GM19452 (cell line): ENCODE measurements around the gene LRRC63.
"Not testable (repeated sequence)": the region's sequence is repeated elsewhere in the genome, so short reads cannot be mapped to it uniquely, and the experiment has no call there.

ENCODE experiments used
- ATAC-seq: cut with Tn5 transposase; IDR thresholded peaks from one replicate; pipeline ENCODE4 v1.9.1; 2021; ENCODE audit not compliant: unreplicated experiment

LRRC63 gene

DNA sequence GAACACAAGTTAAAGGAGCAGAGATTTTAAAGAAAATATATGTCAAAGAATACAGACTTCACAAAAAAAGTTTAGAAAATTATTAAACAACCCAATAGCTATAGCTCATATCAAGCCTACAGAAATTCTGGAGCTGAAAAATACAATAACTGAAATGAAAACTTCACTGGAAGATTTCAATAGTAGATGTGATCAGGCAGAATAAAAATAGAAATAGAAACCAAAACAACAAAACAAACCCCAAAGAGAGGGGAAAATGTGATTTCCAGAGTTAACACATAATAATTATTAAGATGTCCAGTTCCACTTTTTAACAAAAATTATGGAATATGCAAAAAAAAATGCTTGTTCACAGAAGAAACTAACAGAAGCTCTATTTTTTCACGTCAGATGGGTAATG is 23.6 kb downstream of the LRRC63 start:
- ATAC-seq, result no peak

DNA sequence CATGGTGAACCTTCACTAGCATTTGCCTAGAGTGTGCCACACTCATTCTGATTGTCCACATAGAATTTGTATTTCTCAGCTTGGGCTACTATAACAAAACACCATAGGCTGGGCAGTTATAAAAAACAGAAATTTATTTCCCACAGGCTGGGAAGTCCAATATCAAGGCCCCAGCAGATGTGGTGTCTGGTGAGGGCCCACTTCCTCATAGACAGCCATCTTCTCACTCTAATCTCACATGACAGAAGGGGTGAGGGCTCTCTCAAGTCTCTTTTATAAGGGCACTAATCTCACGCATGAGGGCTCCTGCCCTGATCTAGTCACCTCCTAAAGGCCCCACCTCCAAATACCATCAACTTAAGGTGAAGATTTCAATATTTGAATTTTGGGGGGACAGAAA is 53.6 kb downstream of the LRRC63 start:
- ATAC-seq, result no peak

DNA sequence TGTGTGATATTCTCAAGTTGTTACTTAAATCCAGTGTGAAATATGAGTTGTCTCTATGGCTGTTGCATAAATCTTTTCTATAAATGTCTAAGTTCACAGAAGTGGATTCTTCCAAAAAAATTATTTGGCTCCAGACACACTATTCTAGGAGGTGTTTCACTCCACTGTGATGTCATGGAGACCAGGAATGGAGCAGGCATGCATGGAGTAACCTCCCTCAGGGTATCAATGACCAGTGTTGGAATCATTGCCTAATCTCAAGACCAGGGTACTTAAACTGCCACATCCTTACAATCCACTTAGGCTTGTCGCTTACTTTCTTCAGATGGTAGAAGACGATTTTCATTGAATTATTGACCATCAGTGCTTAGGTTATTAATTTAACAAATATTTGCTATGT is 55.4 kb downstream of the LRRC63 start:
- ATAC-seq, result no peak

DNA sequence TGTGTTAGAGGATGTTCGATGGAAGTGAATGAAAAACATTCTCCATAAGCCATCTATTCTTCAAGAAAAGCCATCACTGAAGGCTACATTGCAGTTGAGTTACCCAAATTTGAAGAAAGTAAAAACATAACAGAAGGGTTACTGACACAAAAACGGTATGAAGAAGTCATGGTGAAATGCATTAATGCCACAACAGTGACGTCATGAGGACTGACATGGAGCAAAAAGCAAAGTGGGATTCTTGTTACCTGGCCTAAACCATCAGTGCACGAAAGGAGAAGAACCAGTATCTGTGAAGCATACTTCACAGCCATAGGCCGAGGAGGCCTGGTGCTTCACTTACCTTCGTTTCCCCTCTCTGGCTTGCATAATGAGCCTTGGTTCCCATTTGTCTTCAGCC is 58.7 kb downstream of the LRRC63 start:
- ATAC-seq, result no peak

DNA sequence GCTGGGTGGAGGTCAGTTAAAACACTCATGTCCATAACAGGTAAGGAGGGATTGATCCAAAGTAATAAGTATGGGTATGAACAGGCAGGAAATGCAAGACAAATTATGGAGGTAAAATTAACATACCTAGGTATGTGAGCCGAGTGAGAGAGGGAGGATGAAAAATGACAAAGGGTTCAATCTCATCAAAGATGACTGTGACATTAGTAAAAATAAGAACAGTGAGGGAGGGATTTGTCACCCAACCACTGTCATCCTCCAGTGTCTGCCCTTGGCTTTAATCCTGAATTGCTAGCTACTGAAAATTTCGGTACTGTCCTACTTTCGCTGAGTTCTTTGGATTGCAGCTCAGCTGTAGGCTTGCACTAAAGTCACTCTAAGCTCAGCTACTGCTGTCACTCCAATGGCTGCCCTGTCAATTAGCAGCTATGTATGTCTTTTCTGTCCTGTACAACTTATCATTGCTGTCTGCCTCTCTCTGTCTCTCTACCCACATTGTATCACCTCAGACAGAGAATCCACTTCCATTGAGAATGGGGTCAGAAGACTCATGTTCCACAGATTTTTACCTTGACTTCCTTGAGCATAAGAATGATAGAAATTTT is 62.5 kb downstream of the LRRC63 start:
- ATAC-seq, result no peak

DNA sequence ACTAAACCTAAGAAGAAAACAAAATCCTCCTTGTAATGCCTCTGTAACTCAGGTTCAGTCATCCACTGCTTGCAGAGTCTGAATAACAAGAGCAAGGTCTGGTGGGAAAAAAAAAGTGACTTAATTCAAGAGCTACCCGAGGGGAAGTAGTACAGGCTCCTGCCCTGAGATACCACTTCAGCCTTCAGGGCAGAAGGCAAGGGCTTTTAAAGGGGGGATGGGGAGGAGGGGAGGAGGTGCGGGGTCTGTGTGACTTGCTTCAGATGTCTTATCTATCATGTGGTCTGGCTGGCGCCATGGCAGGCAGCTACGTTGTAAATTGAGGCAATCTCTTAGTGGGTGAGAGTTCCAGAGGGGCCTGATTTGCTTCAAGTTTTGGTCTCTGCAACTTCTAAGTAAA is 66.7 kb downstream of the LRRC63 start:
- no peak for ATAC-seq

DNA sequence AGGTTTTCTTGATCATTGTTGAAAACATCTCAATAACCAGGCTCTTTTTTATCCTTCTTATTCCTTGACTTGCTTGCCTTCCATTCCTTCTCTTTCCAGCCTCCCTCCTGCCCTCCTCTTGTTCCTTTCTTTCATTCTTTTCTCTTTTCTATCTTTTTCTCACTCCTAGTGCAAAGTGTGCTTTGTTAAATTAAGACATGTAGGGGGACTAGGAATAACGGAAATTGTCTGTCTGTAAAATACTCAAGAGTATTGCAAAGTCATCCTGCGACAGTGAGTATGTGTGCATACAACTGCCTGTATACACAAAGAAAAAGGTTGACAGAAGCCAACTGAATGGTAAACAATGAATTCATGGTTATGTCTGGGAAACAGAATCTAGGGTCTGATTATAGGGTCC is 70.1 kb downstream of the LRRC63 start:
- ATAC-seq, result no peak

DNA sequence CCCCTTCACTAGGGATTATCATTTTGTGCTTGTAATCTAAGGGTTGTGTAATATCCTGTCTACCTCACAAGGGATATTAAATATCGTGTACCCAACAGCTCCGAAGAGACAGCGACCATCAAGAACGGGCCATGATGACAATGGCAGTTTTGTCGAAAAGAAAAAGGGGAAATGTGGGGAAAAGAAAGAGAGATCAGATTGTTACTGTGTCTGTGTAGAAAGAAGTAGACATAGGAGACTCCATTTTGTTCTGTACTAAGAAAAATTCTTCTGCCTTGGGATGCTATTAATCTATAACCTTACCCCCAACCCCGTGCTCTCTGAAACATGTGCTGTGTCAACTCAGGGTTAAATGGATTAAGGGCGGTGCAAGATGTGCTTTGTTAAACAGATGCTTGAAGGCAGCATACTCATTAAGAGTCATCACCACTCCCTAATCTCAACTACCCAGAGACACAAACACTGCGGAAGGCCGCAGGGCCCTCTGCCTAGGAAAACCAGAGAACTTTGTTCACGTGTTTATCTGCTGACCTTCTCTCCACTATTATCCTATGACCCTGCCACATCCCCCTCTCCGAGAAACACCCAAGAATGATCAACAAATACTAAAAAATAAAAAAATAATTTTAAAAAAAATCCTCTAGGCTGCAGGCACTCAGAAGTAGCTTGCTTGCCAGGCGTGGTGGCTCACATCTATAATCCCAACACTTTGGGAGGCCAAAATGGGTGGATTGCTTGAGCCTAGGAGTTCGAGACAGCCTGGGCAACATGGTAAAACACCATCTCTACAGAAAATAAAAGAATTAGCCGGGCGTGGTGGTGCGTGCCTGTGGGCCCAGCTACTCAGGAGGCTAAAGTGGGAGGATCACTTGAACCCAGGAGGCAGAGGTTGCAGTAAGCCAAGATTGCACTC is 72.4 kb downstream of the LRRC63 start:
- ATAC-seq, result not testable (repeated sequence)

DNA sequence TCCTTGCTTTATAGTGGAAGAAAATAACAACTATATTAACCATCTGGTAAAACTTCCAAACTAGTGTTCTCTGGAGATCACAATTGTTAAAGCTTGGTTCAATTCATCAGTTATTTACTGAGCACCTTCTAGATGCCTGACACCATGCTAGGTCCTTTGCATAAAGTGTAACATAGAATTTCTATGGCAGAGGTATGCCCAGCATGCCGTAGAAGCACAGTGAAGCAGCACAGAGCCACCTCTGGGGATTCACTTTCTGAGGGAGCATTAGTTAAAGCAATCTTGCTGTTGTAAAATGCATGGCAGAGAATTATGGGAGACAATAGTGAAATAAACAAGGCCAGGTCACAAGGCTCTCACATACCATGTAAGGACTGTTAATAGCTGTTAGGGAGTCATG is 75.2 kb downstream of the LRRC63 start:
- no peak for ATAC-seq

DNA sequence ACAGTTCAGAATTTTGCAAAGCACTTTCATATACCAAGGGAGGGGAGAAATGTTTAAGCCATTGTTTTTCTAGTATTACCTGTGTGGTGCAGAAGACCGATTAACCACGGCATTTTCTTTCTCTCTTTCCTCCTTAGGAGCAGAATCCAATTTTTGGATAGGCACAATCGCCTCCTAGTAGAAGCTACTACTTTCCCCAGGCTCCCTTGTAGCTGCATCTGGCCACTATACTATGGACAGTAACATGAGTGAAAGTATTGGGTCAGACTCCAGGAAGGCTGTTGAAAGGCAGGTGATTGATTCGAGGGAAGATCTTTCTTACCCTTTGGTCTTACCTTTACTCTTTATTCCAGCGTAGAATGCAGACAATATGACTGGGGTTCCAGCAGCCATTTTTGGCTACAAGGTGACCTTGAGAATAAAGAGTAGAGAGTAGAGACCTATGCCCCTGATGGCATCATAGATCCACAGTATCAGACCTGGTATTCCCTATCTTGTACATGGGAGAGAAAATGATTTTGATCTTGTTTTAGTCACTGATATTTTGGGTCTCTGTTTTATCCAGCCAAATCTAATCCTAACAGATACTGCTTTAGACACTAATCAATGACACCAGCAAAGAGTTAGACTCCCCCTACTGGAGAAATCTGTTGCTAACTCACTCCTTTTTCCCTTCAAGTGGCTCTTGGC is 77.0 kb downstream of the LRRC63 start:
- ATAC-seq, result peak; percentile 55

DNA sequence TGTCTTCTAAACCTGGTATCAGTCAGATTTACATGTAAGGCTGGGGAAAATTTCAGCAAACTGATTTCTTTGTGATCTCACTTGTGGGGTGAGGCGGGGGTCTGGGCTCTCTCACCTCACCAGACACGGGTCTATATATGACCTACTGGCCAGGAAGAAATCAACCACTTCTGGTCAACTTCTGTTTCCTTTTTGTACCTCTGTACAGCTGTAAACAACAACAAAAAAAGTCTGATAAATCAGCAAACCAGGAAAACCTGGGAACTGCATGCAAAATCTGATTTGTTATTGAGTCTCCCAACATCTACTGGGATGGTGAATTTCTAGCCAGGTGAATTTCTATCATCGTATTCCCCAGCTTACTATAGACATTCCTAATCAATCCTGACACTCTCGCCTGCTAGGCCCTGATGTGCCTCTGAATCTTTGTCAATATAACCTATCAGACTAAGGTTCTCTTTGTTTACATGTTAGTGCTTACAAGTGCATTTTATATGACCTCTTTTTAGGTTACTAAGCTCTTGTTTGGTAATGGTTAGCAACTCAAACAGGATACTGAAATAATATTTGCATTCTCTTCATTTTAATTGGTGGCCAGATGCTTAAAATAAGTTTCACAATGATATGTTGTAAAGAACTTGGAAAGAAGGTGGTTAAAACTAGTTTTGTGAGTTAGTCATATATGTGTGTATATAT is 77.7 kb downstream of the LRRC63 start:
- no peak for ATAC-seq

DNA sequence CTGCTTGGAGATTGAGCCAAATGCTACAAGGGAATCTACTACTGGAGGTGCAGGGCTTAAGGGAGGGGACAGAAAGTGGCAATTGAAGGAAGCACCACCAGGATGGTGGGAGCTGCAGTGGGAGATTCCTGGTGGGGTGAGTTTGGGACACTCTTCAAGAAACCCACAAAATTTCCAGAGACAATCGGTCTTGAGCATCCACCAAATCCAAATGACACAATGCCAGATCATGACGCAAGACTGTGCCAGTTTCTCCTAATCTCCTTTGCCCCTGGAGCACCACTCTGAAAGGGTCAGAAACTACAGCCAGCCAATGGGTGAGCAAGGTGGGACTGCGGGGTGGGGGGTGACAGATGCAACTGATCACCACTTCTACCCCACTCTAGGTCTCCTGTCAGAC is 78.7 kb downstream of the LRRC63 start:
- no peak for ATAC-seq

DNA sequence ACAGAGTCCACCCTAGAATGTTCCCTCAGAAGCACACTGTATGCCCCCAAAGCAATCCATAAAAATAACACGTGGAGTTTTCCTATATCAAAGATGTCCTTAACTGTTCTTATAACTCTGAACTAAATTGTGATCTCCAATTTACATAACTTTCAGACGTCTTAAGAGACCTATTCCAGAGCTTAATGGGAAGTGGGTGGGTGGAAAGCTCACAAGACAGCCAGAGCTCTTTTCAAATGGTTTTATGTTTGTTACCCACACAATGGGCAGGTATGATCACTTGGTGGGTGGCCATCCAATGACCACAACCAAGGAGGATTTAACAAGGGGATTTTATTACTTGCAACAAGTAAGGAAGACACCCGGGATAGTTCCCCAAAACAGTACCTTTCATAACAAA is 81.7 kb downstream of the LRRC63 start:
- no peak for ATAC-seq

DNA sequence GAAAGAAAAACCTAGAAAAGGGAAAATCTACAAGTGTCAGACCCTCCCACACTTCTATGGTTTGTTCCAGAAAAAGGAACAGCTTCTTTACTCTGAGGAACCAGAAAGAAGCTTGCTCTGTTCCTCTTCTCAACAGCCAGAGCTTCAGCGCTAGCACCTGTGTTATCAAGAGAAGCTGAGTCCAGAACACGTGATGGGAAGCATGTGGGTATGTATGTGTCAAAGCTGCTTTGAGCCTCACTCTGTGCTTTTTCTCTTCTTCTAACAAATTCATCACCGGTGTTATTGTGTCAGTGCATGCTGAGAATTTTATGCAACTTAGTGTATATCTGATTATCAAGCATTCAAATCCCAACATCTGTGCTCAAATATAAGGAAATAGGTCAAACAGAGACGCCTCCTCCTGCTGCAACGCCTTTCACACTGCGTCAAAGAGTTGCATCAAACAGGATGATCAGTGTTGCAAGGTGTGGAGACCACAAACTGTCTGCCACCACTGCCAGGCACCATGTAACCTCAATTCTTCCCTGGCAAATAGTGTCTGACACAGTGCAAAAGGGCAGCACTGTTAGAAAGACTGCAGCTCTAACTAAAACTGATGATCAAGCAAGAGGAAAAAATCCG is 83.9 kb downstream of the LRRC63 start:
- ATAC-seq, result peak; percentile 72

DNA sequence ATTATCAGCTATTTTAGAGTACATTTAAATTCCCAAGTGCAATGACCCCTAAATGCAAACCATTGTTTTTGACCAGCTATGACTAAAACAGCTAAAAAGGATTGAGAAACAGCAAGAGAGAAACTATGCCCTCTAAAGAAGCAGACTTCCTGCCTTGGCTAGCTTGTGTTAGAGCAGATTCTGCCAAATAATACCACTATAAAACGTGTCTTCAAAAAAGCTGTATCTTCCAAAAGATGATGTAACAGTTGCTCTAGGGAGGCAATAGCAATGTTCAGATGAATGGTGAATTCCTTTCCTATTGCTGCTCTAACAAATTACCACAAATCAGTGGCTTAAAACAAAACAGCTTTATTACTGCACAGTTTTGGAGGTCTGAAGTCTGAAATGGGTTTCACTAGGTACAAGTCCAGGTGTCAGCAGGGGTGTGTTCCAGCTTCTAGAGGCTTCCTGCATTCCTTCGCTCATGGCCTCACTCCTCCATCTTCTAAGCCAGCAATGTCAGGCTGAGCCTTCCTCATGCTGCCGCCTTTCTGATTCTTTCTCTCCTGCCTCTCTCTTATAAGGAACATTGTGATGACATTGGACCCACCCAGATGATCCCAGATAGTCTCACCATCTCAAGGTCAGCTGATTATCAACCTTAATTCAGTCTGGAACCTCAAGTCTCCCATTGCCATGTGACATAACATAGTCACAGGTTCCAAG is 84.5 kb downstream of the LRRC63 start:
- peak; percentile 48 for ATAC-seq

DNA sequence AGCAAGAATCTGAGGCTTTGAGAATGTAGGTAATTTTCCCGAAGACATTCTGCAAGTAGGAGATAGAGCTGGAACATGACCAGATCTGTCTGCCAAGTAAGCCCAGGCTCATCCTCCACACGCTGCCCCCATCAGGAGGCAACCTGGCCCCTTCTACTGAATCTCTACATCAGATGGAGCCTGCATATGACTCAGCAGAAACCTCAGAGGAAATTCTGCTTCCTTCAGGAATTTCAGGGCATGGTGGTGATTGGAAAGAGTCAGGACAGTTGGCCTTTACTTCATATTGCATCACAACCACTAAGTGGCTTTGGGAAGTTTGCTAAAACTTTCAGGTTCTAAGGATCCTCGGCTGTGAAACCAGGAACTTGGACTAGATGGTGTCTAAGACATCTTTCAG is 85.2 kb downstream of the LRRC63 start:
- no peak for ATAC-seq

DNA sequence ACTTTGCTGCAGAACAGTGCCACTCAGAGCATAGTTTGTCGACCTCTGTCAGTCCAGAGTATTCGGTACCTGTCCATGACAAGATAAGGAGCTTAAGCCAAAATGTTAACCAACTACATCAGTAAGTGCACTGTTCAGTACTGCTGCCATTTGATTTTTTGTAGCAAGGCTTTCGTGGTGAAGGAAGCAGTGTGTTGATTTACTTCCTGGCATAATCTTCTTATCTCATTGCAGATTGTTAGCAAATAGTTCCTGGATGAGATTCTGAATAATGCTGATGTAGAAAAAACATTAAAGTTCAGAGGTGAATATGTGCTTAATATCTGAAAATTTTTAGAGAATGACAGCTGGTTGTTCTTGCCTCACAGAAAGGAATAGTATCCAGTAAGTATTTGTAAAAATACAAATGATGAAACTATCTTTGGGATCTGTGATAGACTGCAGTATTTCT is 85.7 kb downstream of the LRRC63 start:
- no peak for ATAC-seq

DNA sequence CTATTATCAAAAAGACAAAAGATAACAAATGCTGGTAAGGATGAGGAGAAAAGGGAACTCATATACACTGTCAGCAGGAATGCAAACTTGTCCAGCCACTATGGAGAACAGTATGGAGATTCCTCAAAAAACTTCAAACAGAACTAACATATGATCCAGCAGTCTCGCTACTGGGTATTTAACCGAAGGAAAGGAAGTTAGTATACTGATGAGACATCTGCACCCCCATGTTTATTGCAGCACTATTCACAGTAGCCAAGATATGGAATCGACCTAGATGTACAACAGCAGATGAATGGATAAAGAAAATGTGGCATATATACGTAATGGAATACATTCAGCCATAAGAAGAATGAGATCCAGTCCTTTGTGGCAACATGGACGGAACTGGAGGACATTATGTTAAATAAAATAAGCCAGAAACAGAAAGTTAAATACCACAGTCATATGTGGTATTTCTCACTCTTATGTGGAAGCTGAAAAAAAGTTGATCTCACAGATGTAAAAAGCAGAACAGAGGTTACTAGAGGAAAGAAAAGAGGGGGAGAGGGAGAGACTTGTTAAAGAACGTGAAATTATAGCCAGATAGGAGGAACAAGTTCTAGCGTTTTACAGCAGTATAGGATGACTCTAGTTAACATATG is 92.1 kb downstream of the LRRC63 start:
- ATAC-seq, result no peak

DNA sequence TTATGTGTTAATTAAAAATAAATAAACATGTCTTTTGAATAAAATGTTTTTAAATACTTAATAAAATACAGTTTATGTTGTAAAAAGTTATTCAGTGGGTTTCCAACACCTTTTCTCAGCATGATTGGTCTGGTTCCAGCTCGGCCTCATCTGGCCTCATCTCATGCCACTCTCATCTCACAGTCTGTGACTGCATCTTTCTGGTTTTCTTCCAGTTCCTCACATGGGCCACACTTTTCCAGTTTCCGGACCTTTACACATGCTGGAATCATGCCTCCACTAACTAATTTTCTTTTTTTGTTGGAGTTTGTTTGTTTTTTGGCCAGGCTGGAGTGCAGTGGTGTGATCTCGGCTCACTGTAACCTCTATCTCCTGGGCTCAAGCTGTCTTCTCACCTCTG is 92.8 kb downstream of the LRRC63 start:
- no peak for ATAC-seq

DNA sequence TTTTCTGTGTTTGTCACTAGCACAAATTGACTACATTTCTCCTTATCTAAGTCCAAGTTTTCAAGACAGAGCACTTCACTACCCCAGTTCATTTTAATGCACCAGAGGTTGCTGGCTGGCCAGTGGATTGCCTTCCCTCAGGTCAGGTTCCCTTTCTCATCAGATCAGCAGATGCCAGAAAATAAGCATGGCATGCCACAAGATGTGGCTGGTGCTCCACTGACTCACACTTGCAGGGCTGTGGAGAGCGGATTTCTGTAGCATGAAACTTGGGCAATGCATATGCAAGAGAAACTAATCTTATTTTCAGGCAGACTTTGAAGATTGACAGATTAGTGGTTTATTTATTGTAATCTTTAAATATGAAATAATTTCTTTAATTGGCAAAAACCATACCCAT is 95.8 kb downstream of the LRRC63 start:
- ATAC-seq, result no peak
